GM12892 (cell line): ENCODE results near the gene GALNT13.

Source experiments
- POLR2A ChIP-seq: IDR thresholded peaks from 2 replicates; pipeline ENCODE4 v1.6.1; 2011; ENCODE audit warnings: low read depth, low read length, control low read depth
- POLR2AphosphoS5 ChIP-seq: IDR thresholded peaks from 2 replicates; pipeline ENCODE4 v1.6.1; 2011; ENCODE audit warnings: low read depth, low read length, control low read depth

GRCh38 chr2:154259030-154259429, 387.3 kb downstream of the GALNT13 start:
- TF ChIP-seq POLR2A (no peak), POLR2AphosphoS5 (no peak)
